Fibroblast of lung (primary cell): ENCODE data around the gene CDKAL1. TPM values are rescaled to one million over a fixed set of nuclear protein-coding genes. Genes with fewer than 3 reads are reported as not detected.

ENCODE experiments used
- DNase-seq, 2 donors: peaks; one replicate each; pipeline versions ENCODE4 v3.0.0 to v3.0.0-alpha.2; 2010; ENCODE audit warnings: low read depth in 2 of 2
- H2AFZ ChIP-seq: 2 replicates; pipeline ENCODE4 v1.5.1; 2012; ENCODE audit warnings: low read length, control low read depth, inconsistent platforms
- H3K27ac ChIP-seq: 2 replicates; pipeline ENCODE4 v1.5.1; 2011; ENCODE audit warnings: low read length, control low read depth; ENCODE audit not compliant: insufficient read depth
- H3K27me3 ChIP-seq: 2 replicates; pipeline ENCODE4 v1.5.1; 2011; ENCODE audit warnings: mild to moderate bottlenecking, low read length; ENCODE audit not compliant: control insufficient read depth, insufficient read depth
- H3K36me3 ChIP-seq: 2 replicates; pipeline ENCODE4 v1.5.1; 2011; ENCODE audit warnings: low read length; ENCODE audit not compliant: control insufficient read depth, insufficient read depth
- H3K4me1 ChIP-seq: 2 replicates; pipeline ENCODE4 v1.5.1; 2011; ENCODE audit warnings: low read length; ENCODE audit not compliant: control insufficient read depth, insufficient read depth; ENCODE audit errors: extremely low read depth
- H3K4me2 ChIP-seq: 2 replicates; pipeline ENCODE4 v1.5.1; 2011; ENCODE audit warnings: low read length, control low read depth; ENCODE audit not compliant: insufficient read depth; ENCODE audit errors: extremely low read depth
- H3K4me3 ChIP-seq, 4 experiments: fragments of 200-600 bp in 1 of 4; sonication (generic) in 1 of 4; replicated peaks in 1 of 4; 2 replicates each; pipeline ENCODE4 v1.5.1; 2011 to 2016; ENCODE audit warnings: low read length in 4 of 4, low read depth in 3 of 4, mild to moderate bottlenecking in 3 of 4, control low read depth in 2 of 4, inconsistent platforms in 1 of 4, mixed read lengths in 1 of 4; ENCODE audit not compliant: insufficient read depth in 1 of 4; ENCODE audit errors: control extremely low read depth in 1 of 4
- H3K79me2 ChIP-seq: 2 replicates; pipeline ENCODE4 v1.5.1; 2012; ENCODE audit warnings: mild to moderate bottlenecking, low read length, inconsistent platforms; ENCODE audit not compliant: control insufficient read depth, insufficient read depth
- H3K9ac ChIP-seq: 2 replicates; pipeline ENCODE4 v1.5.1; 2011; ENCODE audit warnings: mild to moderate bottlenecking, low read length, control low read depth; ENCODE audit not compliant: insufficient read depth
- H3K9me3 ChIP-seq: 2 replicates; pipeline ENCODE4 v1.5.1; 2012; ENCODE audit warnings: low read depth, low read length; ENCODE audit not compliant: control insufficient read depth, insufficient read depth
- H4K20me1 ChIP-seq: 2 replicates; pipeline ENCODE4 v1.5.1; 2011; ENCODE audit warnings: low read length; ENCODE audit not compliant: control insufficient read depth, insufficient read depth; ENCODE audit errors: extremely low read depth
- CTCF ChIP-seq, 2 donors: IDR thresholded peaks in 1 of 2; conservative IDR thresholded peaks in 1 of 2; 1 replicate in 1 of 2; 2 replicates in 1 of 2; pipeline ENCODE4 v1.5.1; 2011 to 2012; ENCODE audit warnings: low read length in 2 of 2, control low read depth in 1 of 2, inconsistent platforms in 1 of 2, low read depth in 1 of 2, mild to moderate bottlenecking in 1 of 2
- EZH2 ChIP-seq: IDR thresholded peaks from 2 replicates; pipeline ENCODE4 v1.5.1; 2012; ENCODE audit warnings: low read length, control low read depth, mild to moderate bottlenecking; ENCODE audit errors: missing control alignments
- polyA plus RNA-seq, 2 donors: library from polyadenylated mRNA; depleted of rRNA in 1 of 2; stranded (reverse) in 1 of 2; unstranded in 1 of 2; fragments of >200 nt; gene quantifications; 2 replicates each; pipeline ENCODE4 v1.2.1, GENCODE V29; 2011 to 2012; ENCODE audit warnings: missing spikeins in 1 of 2
- total RNA-seq: library from RNA; depleted of rRNA; stranded (reverse); fragments of >200 nt; gene quantifications from 2 replicates; pipeline ENCODE4 v1.2.1, GENCODE V29; 2014

CDKAL1 gene
- total and polyA plus RNA-seq, 2 donors (not counting 1 experiment from before 2014, with no cell fraction given): 7.4 to 15.0 TPM

GRCh38 chr6:21180155-21180554 lies 645.9 kb downstream of the CDKAL1 start:
- Histone ChIP-seq H3K9me3 (no peaks in the 10 kb centered on the region), H3K27ac (no peak overlapping the region), H3K36me3 (no peaks in the 10 kb centered on the region), H2AFZ (no peak overlapping the region), H3K4me1 (no peaks in the 10 kb centered on the region), H4K20me1 (no peaks in the 10 kb centered on the region), H3K4me3 (no peak overlapping the region), H3K9ac (no peak overlapping the region), H3K27me3 (no peaks in the 10 kb centered on the region), H3K79me2 (no peaks in the 10 kb centered on the region), H3K4me2 (no peak overlapping the region)
- DNase-seq: no peak
- no peak for TF ChIP-seq CTCF (conservative IDR thresholded peaks at IDR 0.05 in 1 of 2, IDR thresholded peaks at IDR 0.05 in 1 of 2; ENCODE audit: low read depth in 1 of 2, low read length in 2 of 2)
- TF ChIP-seq EZH2: no peak

GRCh38 chr6:21180800-21181337 lies 646.6 kb downstream of the CDKAL1 start:
- Histone ChIP-seq H3K4me1 (no peaks in the 10 kb centered on the region), H3K9ac (no peak overlapping the region), H3K27me3 (no peaks in the 10 kb centered on the region)

GRCh38 chr6:21181866-21182265 lies 647.6 kb downstream of the CDKAL1 start:
- no peak overlapping the region for H3K4me3 ChIP-seq
- no peaks in the 10 kb centered on the region for H3K36me3 ChIP-seq
- TF ChIP-seq EZH2 (no peak), CTCF (conservative IDR thresholded peaks at IDR 0.05 in 1 of 2, IDR thresholded peaks at IDR 0.05 in 1 of 2; ENCODE audit: low read depth in 1 of 2, low read length in 2 of 2) (no peak)
- H3K9me3 ChIP-seq: no peaks in the 10 kb centered on the region
- no peak overlapping the region for H2AFZ ChIP-seq
- no peak overlapping the region for H3K27ac ChIP-seq
- no peaks in the 10 kb centered on the region for H3K79me2 ChIP-seq
- DNase-seq: no peak
- no peak overlapping the region for H3K4me2 ChIP-seq
- no peaks in the 10 kb centered on the region for H3K27me3 ChIP-seq
- no peak overlapping the region for H3K9ac ChIP-seq
- no peaks in the 10 kb centered on the region for H4K20me1 ChIP-seq
- H3K4me1 ChIP-seq: no peaks in the 10 kb centered on the region

More at GRCh38 chr6:21180800-21181337, 646.6 kb downstream of the CDKAL1 start:
- Histone ChIP-seq H3K9me3 (no peaks in the 10 kb centered on the region), H3K27ac (no peak overlapping the region), H4K20me1 (no peaks in the 10 kb centered on the region), H3K4me3 (no peak overlapping the region), H3K4me2 (no peak overlapping the region), H2AFZ (no peak overlapping the region), H3K79me2 (no peaks in the 10 kb centered on the region), H3K36me3 (no peaks in the 10 kb centered on the region)
- no peak for TF ChIP-seq EZH2
- no peak for TF ChIP-seq CTCF (conservative IDR thresholded peaks at IDR 0.05 in 1 of 2, IDR thresholded peaks at IDR 0.05 in 1 of 2; ENCODE audit: low read depth in 1 of 2, low read length in 2 of 2)
- no peak for DNase-seq
